ENCODE results near the gene SCAMP1.

Gene SCAMP1

GRCh38 chr5:78397831-78398230, 37.4 kb downstream of the SCAMP1 start:
- no peaks in the 10 kb centered on the region for H3K9me3 ChIP-seq (ENCODE audit: control insufficient read depth, insufficient read depth, low read length)
- no peaks in the 10 kb centered on the region for H3K36me3 ChIP-seq (ENCODE audit: control insufficient read depth, insufficient read depth, low read length)
- H3K27me3 ChIP-seq (ENCODE audit: control insufficient read depth, insufficient read depth, low read length) = no peaks in the 10 kb centered on the region
- H3K4me1 ChIP-seq (ENCODE audit: control insufficient read depth, insufficient read depth, low read length) = no peaks in the 10 kb centered on the region
- H3K27ac ChIP-seq (ENCODE audit: low read depth, low read length) = no peak overlapping the region
- no peak overlapping the region for H3K4me3 ChIP-seq (ENCODE audit: low read depth, low read length)
- H3K9ac ChIP-seq (ENCODE audit: low read depth, low read length) = no peak overlapping the region

GRCh38 chr5:78399116-78399515, 38.7 kb downstream of the SCAMP1 start:
- no peaks in the 10 kb centered on the region for H3K4me1 ChIP-seq (ENCODE audit: control insufficient read depth, insufficient read depth, low read length)
- H3K27me3 ChIP-seq (ENCODE audit: control insufficient read depth, insufficient read depth, low read length) = no peaks in the 10 kb centered on the region
- H3K9ac ChIP-seq (ENCODE audit: low read depth, low read length) = no peak overlapping the region
- no peaks in the 10 kb centered on the region for H3K36me3 ChIP-seq (ENCODE audit: control insufficient read depth, insufficient read depth, low read length)
- H3K4me3 ChIP-seq (ENCODE audit: low read depth, low read length) = no peak overlapping the region
- no peaks in the 10 kb centered on the region for H3K9me3 ChIP-seq (ENCODE audit: control insufficient read depth, insufficient read depth, low read length)
- no peak overlapping the region for H3K27ac ChIP-seq (ENCODE audit: low read depth, low read length)

- H3K27me3 ChIP-seq (ENCODE audit: control insufficient read depth, insufficient read depth, low read length) = no peaks in the 10 kb centered on the region
- peak overlapping the region; percentile 8 for H3K27ac ChIP-seq (ENCODE audit: low read depth, low read length)
- H3K4me3 ChIP-seq (ENCODE audit: low read depth, low read length) = no peak overlapping the region
- H3K9me3 ChIP-seq (ENCODE audit: control insufficient read depth, insufficient read depth, low read length) = no peaks in the 10 kb centered on the region
- H3K9ac ChIP-seq (ENCODE audit: low read depth, low read length) = no peak overlapping the region
- H3K36me3 ChIP-seq (ENCODE audit: control insufficient read depth, insufficient read depth, low read length) = no peaks in the 10 kb centered on the region
- peaks cover 20% of the 10 kb centered on the region for H3K4me1 ChIP-seq (ENCODE audit: control insufficient read depth, insufficient read depth, low read length)
Measured at GRCh38 chr5:78404682-78405293, 44.4 kb downstream of the SCAMP1 start.

GRCh38 chr5:78405829-78406750, 45.7 kb downstream of the SCAMP1 start:
- no peak overlapping the region for H3K9ac ChIP-seq (ENCODE audit: low read depth, low read length)
- peak overlapping the region; percentile 15 for H3K27ac ChIP-seq (ENCODE audit: low read depth, low read length)
- H3K27me3 ChIP-seq (ENCODE audit: control insufficient read depth, insufficient read depth, low read length) = no peaks in the 10 kb centered on the region
- H3K9me3 ChIP-seq (ENCODE audit: control insufficient read depth, insufficient read depth, low read length) = no peaks in the 10 kb centered on the region
- peaks cover 20% of the 10 kb centered on the region for H3K4me1 ChIP-seq (ENCODE audit: control insufficient read depth, insufficient read depth, low read length)
- H3K4me3 ChIP-seq (ENCODE audit: low read depth, low read length) = no peak overlapping the region
- no peaks in the 10 kb centered on the region for H3K36me3 ChIP-seq (ENCODE audit: control insufficient read depth, insufficient read depth, low read length)

- Histone ChIP-seq H3K27ac (ENCODE audit: low read depth, low read length) (no peak overlapping the region), H3K27me3 (ENCODE audit: control insufficient read depth, insufficient read depth, low read length) (no peaks in the 10 kb centered on the region), H3K9me3 (ENCODE audit: control insufficient read depth, insufficient read depth, low read length) (no peaks in the 10 kb centered on the region), H3K4me1 (ENCODE audit: control insufficient read depth, insufficient read depth, low read length) (peaks cover 20% of the 10 kb centered on the region), H3K9ac (ENCODE audit: low read depth, low read length) (no peak overlapping the region), H3K4me3 (ENCODE audit: low read depth, low read length) (no peak overlapping the region), H3K36me3 (ENCODE audit: control insufficient read depth, insufficient read depth, low read length) (no peaks in the 10 kb centered on the region)
Measured at GRCh38 chr5:78407458-78407857, 47.0 kb downstream of the SCAMP1 start.

GRCh38 chr5:78411586-78411985, 51.2 kb downstream of the SCAMP1 start:
- Histone ChIP-seq H3K9ac (ENCODE audit: low read depth, low read length) (no peak overlapping the region), H3K27ac (ENCODE audit: low read depth, low read length) (no peak overlapping the region), H3K4me3 (ENCODE audit: low read depth, low read length) (no peak overlapping the region), H3K9me3 (ENCODE audit: control insufficient read depth, insufficient read depth, low read length) (no peaks in the 10 kb centered on the region), H3K27me3 (ENCODE audit: control insufficient read depth, insufficient read depth, low read length) (no peaks in the 10 kb centered on the region), H3K4me1 (ENCODE audit: control insufficient read depth, insufficient read depth, low read length) (no peaks in the 10 kb centered on the region), H3K36me3 (ENCODE audit: control insufficient read depth, insufficient read depth, low read length) (peaks cover 6% of the 10 kb centered on the region; the same call in 1 of the 2 replicates)

DNA sequence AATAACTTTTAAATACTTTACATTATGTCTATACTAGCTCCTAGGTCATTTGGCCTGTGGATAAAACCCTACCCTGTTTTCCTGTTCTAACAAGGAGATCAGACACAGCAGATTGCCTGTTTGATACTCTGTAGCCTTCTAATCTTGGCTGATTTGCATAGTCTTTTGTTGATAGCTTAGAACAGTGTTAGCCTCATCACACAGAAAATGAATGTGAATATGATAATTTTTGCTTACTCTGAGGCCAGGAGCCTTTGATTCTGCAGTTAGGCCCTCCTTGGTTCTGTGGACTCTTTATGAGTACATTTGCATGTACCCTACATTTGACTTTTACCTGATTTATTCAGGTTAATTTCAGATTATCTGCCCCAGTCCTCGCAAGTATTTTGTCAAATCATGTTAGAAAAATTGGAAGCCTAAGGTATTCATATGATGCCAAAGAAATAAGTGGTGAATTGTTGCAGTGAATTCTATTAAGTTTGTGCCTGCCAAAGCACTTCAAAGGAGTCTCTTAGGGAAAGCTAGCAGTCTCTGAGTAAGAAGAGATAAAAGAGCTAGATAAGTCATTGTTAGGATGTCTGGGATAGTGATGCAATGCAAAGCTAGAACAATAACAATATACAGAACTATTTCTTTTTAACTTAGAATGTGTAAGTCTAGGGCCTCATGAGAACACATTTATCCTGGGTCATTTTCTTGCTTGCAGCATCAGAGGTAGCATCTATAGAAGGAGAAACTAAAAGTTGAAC, 56.4 kb downstream of the SCAMP1 start:
- Histone ChIP-seq H3K36me3 (ENCODE audit: control insufficient read depth, insufficient read depth, low read length) (peaks cover 27% of the 10 kb centered on the region), H3K9ac (ENCODE audit: low read depth, low read length) (no peak overlapping the region), H3K27me3 (ENCODE audit: control insufficient read depth, insufficient read depth, low read length) (no peaks in the 10 kb centered on the region), H3K4me1 (ENCODE audit: control insufficient read depth, insufficient read depth, low read length) (no peaks in the 10 kb centered on the region), H3K27ac (ENCODE audit: low read depth, low read length) (no peak overlapping the region), H3K4me3 (ENCODE audit: low read depth, low read length) (no peak overlapping the region), H3K9me3 (ENCODE audit: control insufficient read depth, insufficient read depth, low read length) (no peaks in the 10 kb centered on the region)

DNA sequence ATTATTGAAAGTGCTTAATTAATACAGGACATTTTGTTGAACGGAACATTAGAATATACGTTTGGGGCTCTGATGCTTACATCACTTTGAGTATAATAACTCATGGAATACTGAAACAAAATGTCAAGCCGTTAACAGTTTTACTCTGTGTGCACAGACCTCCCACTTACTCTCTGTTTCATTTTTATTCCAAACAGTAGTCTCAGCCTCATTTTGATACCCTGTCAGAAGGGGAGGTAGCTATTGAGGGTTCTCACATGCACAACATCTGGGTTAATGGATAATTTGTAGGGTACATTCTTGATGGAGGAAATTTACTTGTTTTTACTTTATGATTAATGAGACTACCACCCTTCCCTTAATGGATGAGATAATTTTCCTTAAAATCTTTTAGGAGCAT, 59.0 kb downstream of the SCAMP1 start:
- Histone ChIP-seq H3K4me3 (ENCODE audit: low read depth, low read length) (no peak overlapping the region), H3K36me3 (ENCODE audit: control insufficient read depth, insufficient read depth, low read length) (peaks cover 32% of the 10 kb centered on the region), H3K9me3 (ENCODE audit: control insufficient read depth, insufficient read depth, low read length) (no peaks in the 10 kb centered on the region)

DNA sequence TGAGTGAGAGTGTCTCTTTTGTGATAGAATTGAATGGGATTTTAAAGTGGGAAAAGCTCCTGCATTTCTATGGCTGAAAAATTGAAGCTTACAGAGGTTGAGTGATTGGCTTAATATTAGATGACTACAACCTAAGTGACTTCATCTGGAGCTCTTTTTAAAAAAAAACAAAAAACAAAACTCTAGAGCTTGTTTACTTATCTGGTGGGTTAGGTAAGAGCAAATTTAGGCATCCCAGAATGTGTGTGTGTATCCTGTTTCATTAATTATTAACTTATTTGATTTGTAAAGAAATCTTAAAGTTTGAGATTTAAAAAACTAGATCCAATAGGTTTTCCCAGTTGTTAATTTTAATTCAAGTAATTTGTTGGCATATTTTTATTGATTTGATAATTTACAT, 60.1 kb downstream of the SCAMP1 start:
- no peaks in the 10 kb centered on the region for H3K4me1 ChIP-seq (ENCODE audit: control insufficient read depth, insufficient read depth, low read length)
- no peak overlapping the region for H3K9ac ChIP-seq (ENCODE audit: low read depth, low read length)
- peaks cover 32% of the 10 kb centered on the region for H3K36me3 ChIP-seq (ENCODE audit: control insufficient read depth, insufficient read depth, low read length)
- H3K27ac ChIP-seq (ENCODE audit: low read depth, low read length) = no peak overlapping the region
- no peaks in the 10 kb centered on the region for H3K9me3 ChIP-seq (ENCODE audit: control insufficient read depth, insufficient read depth, low read length)
- no peak overlapping the region for H3K4me3 ChIP-seq (ENCODE audit: low read depth, low read length)
- H3K27me3 ChIP-seq (ENCODE audit: control insufficient read depth, insufficient read depth, low read length) = no peaks in the 10 kb centered on the region

More for the DNA sequence above, 59.0 kb downstream of the SCAMP1 start:
- Histone ChIP-seq H3K27ac (ENCODE audit: low read depth, low read length) (no peak overlapping the region), H3K9ac (ENCODE audit: low read depth, low read length) (no peak overlapping the region), H3K27me3 (ENCODE audit: control insufficient read depth, insufficient read depth, low read length) (no peaks in the 10 kb centered on the region), H3K4me1 (ENCODE audit: control insufficient read depth, insufficient read depth, low read length) (no peaks in the 10 kb centered on the region)

- Histone ChIP-seq H3K9me3 (ENCODE audit: control insufficient read depth, insufficient read depth, low read length) (no peaks in the 10 kb centered on the region), H3K36me3 (ENCODE audit: control insufficient read depth, insufficient read depth, low read length) (peaks cover 13% of the 10 kb centered on the region), H3K27me3 (ENCODE audit: control insufficient read depth, insufficient read depth, low read length) (no peaks in the 10 kb centered on the region), H3K9ac (ENCODE audit: low read depth, low read length) (no peak overlapping the region), H3K27ac (ENCODE audit: low read depth, low read length) (no peak overlapping the region), H3K4me3 (ENCODE audit: low read depth, low read length) (no peak overlapping the region), H3K4me1 (ENCODE audit: control insufficient read depth, insufficient read depth, low read length) (no peaks in the 10 kb centered on the region)
Measured at GRCh38 chr5:78424665-78425064, 64.2 kb downstream of the SCAMP1 start.
